Cardiac muscle cell (in vitro differentiated cells and primary cell): ENCODE data around the gene RNF187. TPM values are rescaled to one million over a fixed set of nuclear protein-coding genes. Genes with fewer than 3 reads are reported as not detected.

Experiments used
- DNase-seq, 2 donors: peaks; one replicate each; pipeline versions ENCODE4 v3.0.0 to v3.0.0-alpha.2; 2010 to 2017; ENCODE audit warnings: low read depth in 1 of 2, low spot score in 1 of 2
- H3K27ac ChIP-seq: fragments of 200-600 bp; sonication (generic); 2 replicates; pipeline ENCODE4 v1.5.1; 2016
- H3K27me3 ChIP-seq: fragments of 200-600 bp; sonication (generic); 2 replicates; pipeline ENCODE4 v1.6.0; 2016; ENCODE audit warnings: control low read depth
- H3K36me3 ChIP-seq: fragments of 200-600 bp; sonication (generic); 2 replicates; pipeline ENCODE4 v1.5.1; 2016; ENCODE audit warnings: control low read depth
- H3K4me1 ChIP-seq: fragments of 200-600 bp; sonication (generic); 2 replicates; pipeline ENCODE4 v1.8.1; 2017; ENCODE audit warnings: low read depth, mild to moderate bottlenecking, mixed run types
- H3K4me3 ChIP-seq: fragments of 200-600 bp; sonication (generic); 2 replicates; pipeline ENCODE4 v1.5.1; 2016; ENCODE audit warnings: mild to moderate bottlenecking
- H3K9me3 ChIP-seq: fragments of 200-600 bp; sonication (generic); 2 replicates; pipeline ENCODE4 v1.5.1; 2017; ENCODE audit warnings: low read depth, mild to moderate bottlenecking, control low read depth
- CTCF ChIP-seq: IDR thresholded peaks from 2 replicates; pipeline ENCODE4 v1.5.1; 2012; ENCODE audit warnings: low read depth, mild to moderate bottlenecking, low read length
- polyA plus RNA-seq: library from polyadenylated mRNA; unstranded; fragments of >200 nt; fragmentation: Nextera tagmentation; extraction: Ambion mirVana; gene quantifications from 2 replicates; pipeline ENCODE4 v1.2.1, GENCODE V29; 2016
- total RNA-seq: library from RNA; depleted of rRNA; stranded (reverse); fragments of >200 nt; gene quantifications from 2 replicates; pipeline ENCODE4 v1.2.3, GENCODE V29; 2016

The RNF187 gene
- total and polyA plus RNA-seq, 2 experiments from 2014 or later, result 86.5 to 213 TPM

- TF ChIP-seq CTCF, result no peak
- no peaks in the 10 kb centered on the region for H3K9me3 ChIP-seq
- peaks cover 33% of the 10 kb centered on the region for H3K27me3 ChIP-seq
- no peak overlapping the region for H3K27ac ChIP-seq
- H3K36me3 ChIP-seq, result no peaks in the 10 kb centered on the region
- no peak for DNase-seq
- peaks cover 5% of the 10 kb centered on the region for H3K4me1 ChIP-seq
- no peak overlapping the region for H3K4me3 ChIP-seq
Observed at GRCh38 chr1:228510101-228510802, 23.1 kb downstream of the RNF187 start.

GRCh38 chr1:228510803-228511413, 23.7 kb downstream of the RNF187 start:
- Histone ChIP-seq H3K9me3 (no peaks in the 10 kb centered on the region), H3K36me3 (no peaks in the 10 kb centered on the region), H3K4me3 (no peak overlapping the region), H3K4me1 (peaks cover 5% of the 10 kb centered on the region), H3K27me3 (peaks cover 38% of the 10 kb centered on the region), H3K27ac (no peak overlapping the region)
- DNase-seq, result no peak
- TF ChIP-seq CTCF, result no peak

DNA sequence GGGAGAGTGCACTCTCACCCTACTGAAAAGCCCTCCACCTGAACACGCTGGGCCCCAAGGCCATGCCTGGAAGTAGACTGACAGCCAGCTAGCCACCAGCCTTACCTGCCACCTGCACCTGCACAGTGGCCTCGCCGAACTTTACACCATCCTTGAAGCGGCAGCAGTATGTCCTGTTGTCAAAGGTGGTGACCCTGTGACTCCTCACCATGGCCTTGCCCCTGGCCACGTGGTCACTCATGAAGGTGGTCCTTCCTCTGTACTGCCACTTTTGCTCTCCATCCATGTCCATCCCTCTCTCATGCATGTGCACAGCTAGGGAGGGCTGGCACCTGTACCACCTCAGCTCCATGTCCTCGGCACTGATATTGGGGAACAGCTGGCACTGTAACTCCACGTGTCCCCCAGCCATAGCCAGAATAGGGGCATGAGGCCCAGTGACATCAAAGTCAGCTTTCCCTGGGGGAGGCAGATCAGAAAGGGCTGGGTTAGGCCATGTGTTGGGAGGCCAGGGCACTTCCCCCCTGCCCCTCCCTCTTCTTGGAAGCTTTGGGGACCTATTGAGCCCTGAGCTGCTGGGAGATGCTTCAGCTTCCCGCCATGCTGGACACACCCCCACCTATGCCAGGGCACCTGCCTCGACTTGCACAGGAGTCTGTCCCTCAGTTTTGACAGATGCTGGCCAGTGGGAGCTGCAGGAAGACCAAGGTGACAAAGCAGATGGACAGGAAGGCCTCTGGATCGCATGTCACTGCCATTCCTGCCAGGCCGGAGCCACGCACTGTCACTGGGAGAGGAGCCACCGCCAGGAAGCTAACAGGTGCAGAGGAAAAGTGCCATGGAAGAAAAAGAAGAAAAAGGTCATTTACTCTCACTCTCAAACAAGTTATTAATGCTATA, 24.6 kb downstream of the RNF187 start:
- DNase-seq, result no peak
- Histone ChIP-seq H3K9me3 (no peaks in the 10 kb centered on the region), H3K27me3 (peaks cover 47% of the 10 kb centered on the region), H3K27ac (no peak overlapping the region), H3K4me1 (peaks cover 5% of the 10 kb centered on the region), H3K4me3 (no peak overlapping the region), H3K36me3 (no peaks in the 10 kb centered on the region)
- no peak for TF ChIP-seq CTCF

- Histone ChIP-seq H3K4me1 (peaks cover 5% of the 10 kb centered on the region), H3K9me3 (no peaks in the 10 kb centered on the region), H3K27ac (no peak overlapping the region), H3K27me3 (peaks cover 57% of the 10 kb centered on the region), H3K4me3 (no peak overlapping the region), H3K36me3 (no peaks in the 10 kb centered on the region)
- TF ChIP-seq CTCF, result no peak
- no peak for DNase-seq
Observed at GRCh38 chr1:228512781-228513198, 25.6 kb downstream of the RNF187 start.

DNA sequence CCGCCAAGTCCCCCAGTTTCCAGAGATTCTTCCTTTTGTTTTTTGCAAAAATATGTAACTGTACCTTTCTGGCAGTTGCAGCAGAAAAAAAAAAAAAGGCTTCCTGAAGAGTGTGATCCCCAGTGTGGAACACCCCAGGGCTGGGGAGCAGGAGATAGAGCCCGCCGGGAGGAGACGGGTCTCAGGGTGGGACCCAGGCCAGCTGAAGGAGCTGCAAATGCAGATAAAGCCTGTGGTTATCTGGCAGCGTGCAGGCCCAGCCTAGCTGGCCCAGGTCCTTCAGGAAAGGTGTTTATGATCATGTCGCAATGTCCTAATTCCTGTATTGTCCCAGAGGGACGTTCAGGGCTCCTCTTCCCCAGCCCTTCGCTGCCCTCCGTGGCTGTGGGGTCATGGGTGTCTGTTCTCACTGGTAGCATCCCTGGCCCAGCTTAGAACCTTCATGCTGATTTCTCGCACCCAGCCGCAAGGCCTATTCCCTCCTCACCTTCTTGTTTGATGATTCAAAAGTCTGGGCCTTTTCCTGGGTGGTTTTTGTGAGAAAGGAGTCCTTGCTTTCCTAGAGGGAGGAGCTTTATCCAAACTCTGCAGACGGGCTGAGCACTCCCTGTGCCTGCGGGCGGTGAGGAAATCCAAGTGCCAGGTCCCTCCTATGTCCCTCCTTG, 26.2 kb downstream of the RNF187 start:
- Histone ChIP-seq H3K4me3 (no peak overlapping the region), H3K27me3 (peaks cover 63% of the 10 kb centered on the region)
- no peak for TF ChIP-seq CTCF

More for the DNA sequence above, 26.2 kb downstream of the RNF187 start:
- H3K4me1 ChIP-seq, result peaks cover 5% of the 10 kb centered on the region
- no peak for DNase-seq
- no peaks in the 10 kb centered on the region for H3K36me3 ChIP-seq
- H3K9me3 ChIP-seq, result no peaks in the 10 kb centered on the region
- H3K27ac ChIP-seq, result no peak overlapping the region
